Neural cell (in vitro differentiated cells): Measurements from ENCODE around the gene TMEM116. TPM values are rescaled to one million over a fixed set of nuclear protein-coding genes. Genes with fewer than 3 reads are reported as not detected.

Source experiments
- H2AFZ ChIP-seq: fragments of 200-600, 300-800 bp; sonication (generic), shearing (Covaris generic); 2 replicates; pipeline ENCODE4 v1.6.0; 2014; ENCODE audit warnings: low read depth, mild to moderate bottlenecking, antibody characterized with exemption, low read length, moderate library complexity
- H3F3A ChIP-seq: fragments of 200-600 bp; shearing (Covaris generic); 2 replicates; pipeline ENCODE4 v1.6.1; 2016; ENCODE audit warnings: mild to moderate bottlenecking, moderate library complexity, mixed read lengths, antibody characterized with exemption, low read length; ENCODE audit not compliant: insufficient read depth, poor library complexity, severe bottlenecking
- H3K27ac ChIP-seq: fragments of 200-600, 300-800 bp; sonication (generic), shearing (Covaris generic); 2 replicates; pipeline ENCODE4 v1.5.1; 2014; ENCODE audit warnings: mild to moderate bottlenecking, low read length, moderate library complexity
- H3K27me3 ChIP-seq: fragments of 300-800, 200-600 bp; sonication (generic), shearing (Covaris generic); 2 replicates; pipeline ENCODE4 v1.6.0; 2014; ENCODE audit warnings: mild to moderate bottlenecking, low read depth, low read length, moderate library complexity; ENCODE audit not compliant: insufficient read depth
- H3K36me3 ChIP-seq: fragments of 300-800, 200-600 bp; sonication (generic), shearing (Covaris generic); 2 replicates; pipeline ENCODE4 v1.5.1; 2014; ENCODE audit warnings: mild to moderate bottlenecking, antibody characterized with exemption, low read length, moderate library complexity; ENCODE audit not compliant: insufficient read depth
- H3K4me2 ChIP-seq: fragments of 300-800, 200-600 bp; sonication (generic), shearing (Covaris generic); 2 replicates; pipeline ENCODE4 v1.6.0; 2014; ENCODE audit warnings: mild to moderate bottlenecking, low read length
- H3K4me3 ChIP-seq: fragments of 300-800, 200-600 bp; sonication (generic), shearing (Covaris generic); 2 replicates; pipeline ENCODE4 v1.5.1; 2014; ENCODE audit warnings: mild to moderate bottlenecking, low read length, moderate library complexity
- H3K79me2 ChIP-seq: fragments of 200-600 bp; shearing (Covaris generic); replicated peaks from 2 replicates; pipeline ENCODE4 v1.6.0; 2014; ENCODE audit warnings: mild to moderate bottlenecking, low read length, moderate library complexity; ENCODE audit not compliant: insufficient read depth
- H3K9ac ChIP-seq: fragments of 300-800, 200-600 bp; sonication (generic), shearing (Covaris generic); 2 replicates; pipeline ENCODE4 v1.6.1; 2016; ENCODE audit warnings: mild to moderate bottlenecking, low read length, mixed read lengths
- H3K9me2 ChIP-seq: fragments of 200-600 bp; shearing (Covaris generic); 2 replicates; pipeline ENCODE4 v1.6.1; 2016; ENCODE audit warnings: mild to moderate bottlenecking, low read length, mixed read lengths; ENCODE audit not compliant: insufficient read depth
- H3K9me3 ChIP-seq: fragments of 200-600, 300-800 bp; sonication (generic), shearing (Covaris generic); 2 replicates; pipeline ENCODE4 v1.6.1; 2016; ENCODE audit warnings: mild to moderate bottlenecking, mixed run types, low read length, moderate library complexity, mixed read lengths
- H4K20me1 ChIP-seq: fragments of 200-600 bp; shearing (Covaris generic); 2 replicates; pipeline ENCODE4 v1.6.1; 2016; ENCODE audit warnings: mild to moderate bottlenecking, mixed run types; ENCODE audit not compliant: insufficient read depth
- EP300 ChIP-seq: fragments of 450-650 bp; conservative IDR thresholded peaks from 2 replicates; pipeline ENCODE4 v1.6.1; 2014; ENCODE audit warnings: antibody characterized with exemption, mild to moderate bottlenecking, moderate library complexity; ENCODE audit not compliant: poor library complexity, severe bottlenecking
- EZH2 ChIP-seq: fragments of 200-600, 300-800 bp; shearing (Covaris generic), sonication (generic); IDR thresholded peaks from 2 replicates; pipeline ENCODE4 v1.6.1; 2014; ENCODE audit warnings: antibody characterized with exemption, low read length, borderline replicate concordance, mild to moderate bottlenecking; ENCODE audit not compliant: insufficient read depth, poor library complexity, severe bottlenecking
- MXI1 ChIP-seq: fragments of 450-650 bp; conservative IDR thresholded peaks from 2 replicates; pipeline ENCODE4 v1.6.1; 2014; ENCODE audit warnings: antibody characterized with exemption, mild to moderate bottlenecking; ENCODE audit not compliant: poor library complexity, severe bottlenecking
- POLR2AphosphoS5 ChIP-seq: IDR thresholded peaks from 2 replicates; pipeline ENCODE4 v1.6.1; 2012
- RAD21 ChIP-seq: fragments of 450-650 bp; conservative IDR thresholded peaks from 2 replicates; pipeline ENCODE4 v1.6.1; 2014; ENCODE audit warnings: antibody characterized with exemption, mild to moderate bottlenecking, moderate library complexity
- SMC3 ChIP-seq: fragments of 450-650 bp; conservative IDR thresholded peaks from 2 replicates; pipeline ENCODE4 v1.6.1; 2014; ENCODE audit warnings: antibody characterized with exemption, mild to moderate bottlenecking, moderate library complexity; ENCODE audit not compliant: poor library complexity
- TAF1 ChIP-seq: IDR thresholded peaks from 2 replicates; pipeline ENCODE4 v1.6.1; 2012; ENCODE audit warnings: low read depth
- polyA plus RNA-seq: library from polyadenylated mRNA; depleted of rRNA; stranded (reverse); fragments of >200 nt; gene quantifications from 2 replicates; pipeline ENCODE4 v1.2.3, GENCODE V29; 2014
- TF ChIP-seq, protein P1 (sequence below): fragments of 450-650 bp; IDR thresholded peaks from 2 replicates; pipeline ENCODE4 v1.5.1; 2014; ENCODE audit warnings: antibody characterized with exemption, mild to moderate bottlenecking, moderate library complexity; ENCODE audit not compliant: poor library complexity, severe bottlenecking
- TF ChIP-seq, protein P2 (sequence below): IDR thresholded peaks from 2 replicates; pipeline ENCODE4 v1.6.1; 2012; ENCODE audit warnings: borderline replicate concordance

TMEM116 gene
- polyA plus RNA-seq, 1 donor from 2014 or later = 15.4 TPM

DNA sequence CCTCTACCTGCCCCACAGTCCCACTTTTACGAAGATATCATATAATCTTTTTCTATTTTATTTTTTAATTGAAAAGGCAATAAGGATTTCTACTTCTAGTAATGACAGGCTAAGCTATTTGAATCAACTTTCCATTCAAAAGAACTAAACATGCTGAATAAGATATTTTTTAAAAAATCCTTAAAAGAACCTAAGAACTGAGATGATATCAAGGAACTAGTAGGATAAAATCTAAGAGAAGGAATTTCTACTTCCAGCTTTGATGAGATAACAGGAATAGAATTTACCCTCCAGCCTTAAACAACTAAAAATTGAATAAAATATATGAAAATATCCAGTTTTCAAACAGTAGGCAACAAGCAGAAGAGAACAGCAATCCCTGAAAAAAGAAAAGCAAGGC is 69.0 kb downstream of the TMEM116 start:
- Histone ChIP-seq H3K9me2 (no peaks in the 10 kb centered on the region), H2AFZ (no peak overlapping the region), H3K79me2 (no peaks in the 10 kb centered on the region), H3K9ac (no peak overlapping the region), H3K9me3 (no peaks in the 10 kb centered on the region), H3K36me3 (no peaks in the 10 kb centered on the region), H3K4me3 (no peak overlapping the region), H3K27ac (no peak overlapping the region), H3K4me2 (no peak overlapping the region), H4K20me1 (no peaks in the 10 kb centered on the region), H3K27me3 (no peaks in the 10 kb centered on the region), H3F3A (no peaks in the 10 kb centered on the region)
- TF ChIP-seq EP300 (no peak), POLR2AphosphoS5 (no peak), SMC3 (no peak), EZH2 (no peak), TAF1 (no peak), MXI1 (no peak), RAD21 (no peak)
- TF ChIP-seq, protein P1, sequence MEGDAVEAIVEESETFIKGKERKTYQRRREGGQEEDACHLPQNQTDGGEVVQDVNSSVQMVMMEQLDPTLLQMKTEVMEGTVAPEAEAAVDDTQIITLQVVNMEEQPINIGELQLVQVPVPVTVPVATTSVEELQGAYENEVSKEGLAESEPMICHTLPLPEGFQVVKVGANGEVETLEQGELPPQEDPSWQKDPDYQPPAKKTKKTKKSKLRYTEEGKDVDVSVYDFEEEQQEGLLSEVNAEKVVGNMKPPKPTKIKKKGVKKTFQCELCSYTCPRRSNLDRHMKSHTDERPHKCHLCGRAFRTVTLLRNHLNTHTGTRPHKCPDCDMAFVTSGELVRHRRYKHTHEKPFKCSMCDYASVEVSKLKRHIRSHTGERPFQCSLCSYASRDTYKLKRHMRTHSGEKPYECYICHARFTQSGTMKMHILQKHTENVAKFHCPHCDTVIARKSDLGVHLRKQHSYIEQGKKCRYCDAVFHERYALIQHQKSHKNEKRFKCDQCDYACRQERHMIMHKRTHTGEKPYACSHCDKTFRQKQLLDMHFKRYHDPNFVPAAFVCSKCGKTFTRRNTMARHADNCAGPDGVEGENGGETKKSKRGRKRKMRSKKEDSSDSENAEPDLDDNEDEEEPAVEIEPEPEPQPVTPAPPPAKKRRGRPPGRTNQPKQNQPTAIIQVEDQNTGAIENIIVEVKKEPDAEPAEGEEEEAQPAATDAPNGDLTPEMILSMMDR = no peak
- TF ChIP-seq, protein P2, sequence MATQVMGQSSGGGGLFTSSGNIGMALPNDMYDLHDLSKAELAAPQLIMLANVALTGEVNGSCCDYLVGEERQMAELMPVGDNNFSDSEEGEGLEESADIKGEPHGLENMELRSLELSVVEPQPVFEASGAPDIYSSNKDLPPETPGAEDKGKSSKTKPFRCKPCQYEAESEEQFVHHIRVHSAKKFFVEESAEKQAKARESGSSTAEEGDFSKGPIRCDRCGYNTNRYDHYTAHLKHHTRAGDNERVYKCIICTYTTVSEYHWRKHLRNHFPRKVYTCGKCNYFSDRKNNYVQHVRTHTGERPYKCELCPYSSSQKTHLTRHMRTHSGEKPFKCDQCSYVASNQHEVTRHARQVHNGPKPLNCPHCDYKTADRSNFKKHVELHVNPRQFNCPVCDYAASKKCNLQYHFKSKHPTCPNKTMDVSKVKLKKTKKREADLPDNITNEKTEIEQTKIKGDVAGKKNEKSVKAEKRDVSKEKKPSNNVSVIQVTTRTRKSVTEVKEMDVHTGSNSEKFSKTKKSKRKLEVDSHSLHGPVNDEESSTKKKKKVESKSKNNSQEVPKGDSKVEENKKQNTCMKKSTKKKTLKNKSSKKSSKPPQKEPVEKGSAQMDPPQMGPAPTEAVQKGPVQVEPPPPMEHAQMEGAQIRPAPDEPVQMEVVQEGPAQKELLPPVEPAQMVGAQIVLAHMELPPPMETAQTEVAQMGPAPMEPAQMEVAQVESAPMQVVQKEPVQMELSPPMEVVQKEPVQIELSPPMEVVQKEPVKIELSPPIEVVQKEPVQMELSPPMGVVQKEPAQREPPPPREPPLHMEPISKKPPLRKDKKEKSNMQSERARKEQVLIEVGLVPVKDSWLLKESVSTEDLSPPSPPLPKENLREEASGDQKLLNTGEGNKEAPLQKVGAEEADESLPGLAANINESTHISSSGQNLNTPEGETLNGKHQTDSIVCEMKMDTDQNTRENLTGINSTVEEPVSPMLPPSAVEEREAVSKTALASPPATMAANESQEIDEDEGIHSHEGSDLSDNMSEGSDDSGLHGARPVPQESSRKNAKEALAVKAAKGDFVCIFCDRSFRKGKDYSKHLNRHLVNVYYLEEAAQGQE = no peak

DNA sequence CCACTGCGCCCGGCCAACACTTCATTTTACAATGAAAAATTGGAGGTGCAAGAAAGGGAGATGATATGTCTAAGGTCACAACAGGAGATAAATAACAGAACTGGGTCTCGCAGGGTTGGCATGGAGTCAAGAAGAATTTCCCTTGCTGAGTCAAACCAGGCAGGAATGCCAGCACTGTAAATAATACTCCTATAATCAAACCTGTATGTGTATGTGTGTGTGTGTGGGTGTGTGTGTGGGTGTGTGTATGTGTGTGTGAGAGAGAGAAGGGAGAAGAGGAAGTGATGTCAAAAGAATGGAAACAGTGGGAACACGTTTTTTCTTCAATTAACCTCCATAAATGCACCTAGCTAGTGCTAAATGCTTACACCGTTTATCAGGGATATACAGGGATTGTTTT is 70.4 kb downstream of the TMEM116 start:
- Histone ChIP-seq H3K9ac (no peak overlapping the region), H3K9me3 (no peaks in the 10 kb centered on the region), H3K9me2 (no peaks in the 10 kb centered on the region), H3K4me2 (no peak overlapping the region), H3K79me2 (no peaks in the 10 kb centered on the region), H3K4me3 (no peak overlapping the region), H3K36me3 (no peaks in the 10 kb centered on the region), H3K27ac (no peak overlapping the region), H2AFZ (no peak overlapping the region), H3K27me3 (no peaks in the 10 kb centered on the region), H4K20me1 (no peaks in the 10 kb centered on the region), H3F3A (no peaks in the 10 kb centered on the region)
- TF ChIP-seq RAD21 = no peak
- no peak for TF ChIP-seq EZH2
- no peak for TF ChIP-seq SMC3
- TF ChIP-seq, protein P2 = no peak
- no peak for TF ChIP-seq POLR2AphosphoS5
- no peak for TF ChIP-seq EP300
- TF ChIP-seq MXI1 = no peak
